HepG2 (cell line): Measurements from ENCODE around the gene COL18A1. TPM values are rescaled to one million over a fixed set of nuclear protein-coding genes. Genes with fewer than 3 reads are reported as not detected.
A peak's percentile ranks its signal among the peaks of the same experiment; 100 is the strongest.

Source experiments
- AGO2 ChIP-seq: fragments of 200-400 bp; formaldehyde crosslinking; optimal IDR thresholded peaks from 2 replicates; pipeline ENCODE3; 2017; ENCODE audit warnings: mild to moderate bottlenecking, low read depth, low read length, moderate library complexity
- BRCA1 ChIP-seq: sonication (generic); formaldehyde crosslinking; IDR thresholded peaks from 2 replicates; pipeline ENCODE4 v1.4.0; 2020; ENCODE audit warnings: missing genetic modification reagents
- CENPBD1 ChIP-seq: sonication (generic); formaldehyde crosslinking; IDR thresholded peaks from 2 replicates; pipeline ENCODE4 v1.8.0; 2022; ENCODE audit warnings: missing genetic modification reagents, low read depth, mild to moderate bottlenecking, borderline replicate concordance
- FOXC1 ChIP-seq: sonication (generic); formaldehyde crosslinking; IDR thresholded peaks from 2 replicates; pipeline ENCODE4 v1.8.0; 2022; ENCODE audit warnings: mild to moderate bottlenecking, missing genetic modification reagents, borderline replicate concordance
- FOXJ3 ChIP-seq: sonication (generic); formaldehyde crosslinking; IDR thresholded peaks from 2 replicates; pipeline ENCODE4 v1.4.0; 2020; ENCODE audit warnings: missing genetic modification reagents, mild to moderate bottlenecking, borderline replicate concordance
- FOXO4 ChIP-seq: sonication (generic); formaldehyde crosslinking; conservative IDR thresholded peaks from 2 replicates; pipeline ENCODE4 v1.8.1; 2023; ENCODE audit warnings: missing genetic modification reagents
- GATAD1 ChIP-seq: IDR thresholded peaks from 2 replicates; pipeline ENCODE4 v1.6.1; 2016; ENCODE audit warnings: missing genetic modification reagents, missing compliant biosample characterization
- GFI1 ChIP-seq: sonication (generic); formaldehyde crosslinking; IDR thresholded peaks from 2 replicates; pipeline ENCODE4 v1.5.0; 2020; ENCODE audit warnings: missing genetic modification reagents, mild to moderate bottlenecking, borderline replicate concordance
- GTF2F1 ChIP-seq: fragments of 150-350 bp; IDR thresholded peaks from 2 replicates; pipeline ENCODE4 v1.6.1; 2014; ENCODE audit warnings: low read length
- JUND ChIP-seq: sonication (generic); formaldehyde crosslinking; IDR thresholded peaks from 2 replicates; pipeline ENCODE4 v1.8.0; 2022; ENCODE audit warnings: mild to moderate bottlenecking, missing genetic modification reagents
- KDM1A ChIP-seq: IDR thresholded peaks from 2 replicates; pipeline ENCODE4 v1.6.1; 2016; ENCODE audit warnings: missing compliant biosample characterization
- NCOA1 ChIP-seq: sonication (generic); formaldehyde crosslinking; IDR thresholded peaks from 2 replicates; pipeline ENCODE4 v1.9.0; 2021; ENCODE audit warnings: missing genetic modification reagents
- NR2F2 ChIP-seq: IDR thresholded peaks from 2 replicates; pipeline ENCODE4 v1.6.1; 2012; ENCODE audit warnings: low read depth, inconsistent platforms, borderline replicate concordance
- PRPF4 ChIP-seq: fragments of 200-400 bp; formaldehyde crosslinking; IDR thresholded peaks from 2 replicates; pipeline ENCODE4 v1.6.1; 2016; ENCODE audit warnings: low read length, low read depth; ENCODE audit not compliant: poor library complexity, severe bottlenecking
- RARA ChIP-seq: IDR thresholded peaks from 2 replicates; pipeline ENCODE4 v1.6.1; 2016; ENCODE audit warnings: missing genetic modification reagents, missing compliant biosample characterization
- RARG ChIP-seq: sonication (generic); formaldehyde crosslinking; IDR thresholded peaks from 2 replicates; pipeline ENCODE4 v1.4.0; 2020; ENCODE audit warnings: low read depth, mild to moderate bottlenecking, missing genetic modification reagents
- SIX4 ChIP-seq: sonication (generic); formaldehyde crosslinking; IDR thresholded peaks from 2 replicates; pipeline ENCODE4 v1.4.0; 2020; ENCODE audit warnings: missing genetic modification reagents
- SMARCE1 ChIP-seq: fragments of 450-650 bp; IDR thresholded peaks from 2 replicates; pipeline ENCODE4 v1.6.1; 2017; ENCODE audit warnings: borderline replicate concordance
- TCF12 ChIP-seq, 2 experiments: fragments of 450-650 bp in 1 of 2; sonication (generic) in 1 of 2; formaldehyde crosslinking in 1 of 2; IDR thresholded peaks; 2 replicates each; pipeline versions ENCODE4 v1.6.1 to v1.8.0; 2017 to 2022; ENCODE audit warnings: antibody characterized with exemption in 1 of 2, mild to moderate bottlenecking in 1 of 2, missing genetic modification reagents in 1 of 2, moderate library complexity in 1 of 2
- TRAFD1 ChIP-seq: sonication (generic); formaldehyde crosslinking; IDR thresholded peaks from 2 replicates; pipeline ENCODE4 v1.5.1; 2020; ENCODE audit warnings: missing genetic modification reagents, mild to moderate bottlenecking, borderline replicate concordance
- ZFP90 ChIP-seq: sonication (generic); formaldehyde crosslinking; IDR thresholded peaks from 2 replicates; pipeline ENCODE4 v1.8.0; 2022; ENCODE audit warnings: missing genetic modification reagents, mild to moderate bottlenecking, inconsistent platforms, borderline replicate concordance
- ZNF138 ChIP-seq: sonication (generic); formaldehyde crosslinking; IDR thresholded peaks from 2 replicates; pipeline ENCODE4 v1.5.0; 2020; ENCODE audit warnings: mild to moderate bottlenecking, low read depth, missing genetic modification reagents
- ZNF292 ChIP-seq: sonication (generic); formaldehyde crosslinking; IDR thresholded peaks from 2 replicates; pipeline ENCODE4 v1.8.1; 2022; ENCODE audit warnings: mild to moderate bottlenecking, low read depth, missing genetic modification reagents, borderline replicate concordance
- ZNF567 ChIP-seq: sonication (generic); formaldehyde crosslinking; IDR thresholded peaks from 2 replicates; pipeline ENCODE4 v1.8.1; 2023; ENCODE audit warnings: mild to moderate bottlenecking, missing genetic modification reagents, borderline replicate concordance
- ZNF605 ChIP-seq: sonication (generic); formaldehyde crosslinking; IDR thresholded peaks from 2 replicates; pipeline ENCODE4 v1.8.0; 2022; ENCODE audit warnings: mild to moderate bottlenecking, missing genetic modification reagents
- ZNF747 ChIP-seq: sonication (generic); formaldehyde crosslinking; IDR thresholded peaks from 2 replicates; pipeline ENCODE4 v1.8.1; 2023; ENCODE audit warnings: missing genetic modification reagents, mild to moderate bottlenecking, borderline replicate concordance
- ZZZ3 ChIP-seq: sonication (generic); formaldehyde crosslinking; IDR thresholded peaks from 2 replicates; pipeline ENCODE4 v1.4.0; 2020; ENCODE audit warnings: missing genetic modification reagents, mild to moderate bottlenecking, borderline replicate concordance
- polyA plus RNA-seq, 8 experiments: library from polyadenylated mRNA; depleted of rRNA in 3 of 8; stranded (reverse) in 7 of 8; unstranded in 1 of 8; fragments of >200 nt; fragmentation: Illumina TruSeq in 4 of 8; extraction: Trizol in 4 of 8; gene quantifications; 2 replicates each; pipeline versions ENCODE4 v1.2.1 to v1.2.3, GENCODE V29; 2011 to 2016; ENCODE audit warnings: low read depth in 4 of 8, missing spikeins in 1 of 8, mixed read lengths in 1 of 8; ENCODE audit not compliant: insufficient read depth in 1 of 8
- total RNA-seq, 5 experiments: library from RNA; depleted of rRNA; stranded (reverse); fragments of >200 nt; fragmentation: Illumina TruSeq; extraction: Trizol; gene quantifications; 2 replicates each; pipeline ENCODE4 v1.2.3, GENCODE V29; 2016; ENCODE audit warnings: low read depth in 1 of 5

The COL18A1 gene
- total and polyA plus RNA-seq, 2 of the 13 experiments (the other 11 are each of a cell fraction or from before 2014, with no cell fraction given), result 79.0 to 102 TPM

DNA sequence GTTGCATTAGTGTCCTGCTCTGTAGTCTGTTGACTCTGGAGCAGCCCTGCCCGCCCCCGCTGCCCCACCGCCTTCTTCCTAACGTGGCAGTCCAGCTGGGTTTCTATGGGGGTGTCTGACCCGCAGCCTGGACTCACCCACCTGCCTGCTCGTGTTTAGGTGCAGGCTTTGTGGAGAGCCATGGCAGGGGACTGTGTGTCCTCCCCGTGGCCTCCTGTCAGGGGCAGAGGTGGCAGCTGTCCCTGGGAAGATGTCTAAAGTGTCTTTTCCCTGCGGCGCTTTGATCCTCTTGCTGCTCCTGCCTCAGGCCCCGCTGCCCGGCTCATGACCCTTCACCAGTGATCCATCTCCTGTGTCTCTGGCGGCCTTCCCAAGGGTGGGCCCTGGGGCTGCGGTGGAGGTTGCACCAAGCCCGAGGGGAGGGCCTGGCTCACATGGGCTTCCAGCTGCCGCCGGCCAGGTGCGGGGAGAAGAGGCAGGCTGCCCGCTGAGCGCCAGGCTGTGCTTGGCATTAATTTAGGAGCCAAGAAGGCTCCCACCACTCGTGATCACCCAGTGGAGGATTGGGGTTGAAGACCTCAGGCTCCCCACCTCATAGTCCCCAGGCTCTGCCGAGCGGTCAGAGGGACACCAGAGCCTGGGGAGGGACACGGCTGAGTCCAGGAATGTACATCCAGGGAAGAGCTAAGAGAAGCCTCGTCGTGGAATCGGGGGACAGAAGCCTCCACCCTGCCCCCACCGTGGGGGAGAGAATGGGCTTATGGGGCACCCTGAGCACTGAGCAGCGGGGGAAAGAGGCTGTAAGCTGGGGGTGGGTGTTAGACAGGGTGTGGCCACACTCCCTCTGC lies 44.1 kb downstream of the COL18A1 start (continued):
- TF ChIP-seq SMARCE1 (no peak), ZZZ3 (0 out of 2 replicates have a peak, but pooled peaks have one; percentile 42), CENPBD1 (CRISPR knock-in tag) (no peak), TRAFD1 (CRISPR knock-in tag) (0 out of 2 replicates have a peak, but pooled peaks have one; percentile 73), ZNF138 (CRISPR knock-in tag) (no peak), NCOA1 (CRISPR knock-in tag) (0 out of 2 replicates have a peak, but pooled peaks have one; percentile 43), PRPF4 (no peak), ZNF292 (CRISPR knock-in tag) (peak; percentile 94), AGO2 (peak; percentile 85), FOXJ3 (CRISPR knock-in tag) (no peak), FOXO4 (CRISPR knock-in tag) (no peak), ZNF605 (peak; percentile 40; the same call in 1 of the 2 replicates), KDM1A (CRISPR knock-in tag) (peak; percentile 65; the same call in 1 of the 2 replicates), ZNF747 (CRISPR knock-in tag) (no peak), BRCA1 (CRISPR knock-in tag) (no peak), FOXC1 (CRISPR knock-in tag) (peak; percentile 61; the same call in 1 of the 2 replicates), TCF12 (IDR thresholded peaks at IDR 0.05) (no peak), TCF12 (CRISPR knock-in tag; IDR thresholded peaks at IDR 0.05) (0 out of 2 replicates have a peak, but pooled peaks have one; percentile 56), ZFP90 (CRISPR knock-in tag) (no peak), NR2F2 (peak; percentile 70), GFI1 (0 out of 2 replicates have a peak, but pooled peaks have one; percentile 17), ZNF567 (CRISPR knock-in tag) (0 out of 2 replicates have a peak, but pooled peaks have one; percentile 83), GATAD1 (peak; percentile 55), GTF2F1 (no peak), SIX4 (CRISPR knock-in tag) (peak; percentile 45; the same call in 1 of the 2 replicates), RARG (CRISPR knock-in tag) (no peak), RARA (CRISPR knock-in tag) (peak; percentile 99), JUND (CRISPR knock-in tag) (no peak)
